ENCODE data around the gene SLC39A3. TPM values are rescaled to one million over a fixed set of nuclear protein-coding genes. Genes with fewer than 3 reads are reported as not detected.

Gene SLC39A3
- total and polyA plus RNA-seq, 2 of the 8 experiments (the other 6 are each of a cell fraction or from before 2014, with no cell fraction given) = 33.0 to 52.9 TPM

DNA sequence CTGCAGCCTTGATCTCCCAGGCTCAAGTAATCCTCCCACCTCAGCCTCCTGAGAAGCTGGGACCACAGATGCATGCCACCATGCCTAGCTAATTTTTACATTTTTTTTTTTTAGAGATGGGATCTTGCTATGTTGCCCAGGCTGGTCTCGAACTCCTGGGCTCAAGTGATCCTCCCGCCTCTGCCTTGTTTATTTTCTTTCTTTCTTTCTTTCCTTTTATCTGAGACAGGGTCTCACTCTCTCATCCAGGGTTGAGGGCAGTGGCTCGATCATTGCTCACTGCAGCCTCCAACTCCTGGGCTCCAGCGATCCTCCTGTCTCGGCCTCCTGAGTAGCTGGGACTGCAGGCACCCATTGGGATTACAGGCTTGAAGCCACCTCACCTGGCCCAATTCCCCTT lies 33.6 kb downstream of the SLC39A3 start:
- no peak for TF ChIP-seq PHF8 (conservative IDR thresholded peaks at IDR 0.05; ENCODE audit: low read depth, low read length)
- TF ChIP-seq, protein P1, sequence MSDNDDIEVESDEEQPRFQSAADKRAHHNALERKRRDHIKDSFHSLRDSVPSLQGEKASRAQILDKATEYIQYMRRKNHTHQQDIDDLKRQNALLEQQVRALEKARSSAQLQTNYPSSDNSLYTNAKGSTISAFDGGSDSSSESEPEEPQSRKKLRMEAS (IDR thresholded peaks at IDR 0.05) = no peak
- TF ChIP-seq FOSL1 (IDR thresholded peaks at IDR 0.05; ENCODE audit: insufficient read depth, low read depth, low read length) = no peak
- TF ChIP-seq SP1 (IDR thresholded peaks at IDR 0.05; ENCODE audit: low read depth, low read length) = no peak
- TF ChIP-seq KDM5A (IDR thresholded peaks at IDR 0.05; ENCODE audit: low read length) = no peak
- no peak for TF ChIP-seq BCL11A (IDR thresholded peaks at IDR 0.05; ENCODE audit: low read depth in 2 of 2, low read length in 2 of 2)
- TF ChIP-seq TAF1 (IDR thresholded peaks at IDR 0.05; ENCODE audit: low read depth, low read length) = no peak
- TF ChIP-seq KDM1A (IDR thresholded peaks at IDR 0.05; ENCODE audit: borderline replicate concordance, low read length) = no peak
- TF ChIP-seq CREB1 (IDR thresholded peaks at IDR 0.05) = no peak
- H2BK15ac ChIP-seq (ENCODE audit: low read length) = no peak overlapping the region
- no peak overlapping the region for H2AK5ac ChIP-seq (ENCODE audit: low read depth, low read length)
- peaks cover 0 to 2% (median 0%) of the 10 kb centered on the region in 4 experiments; a peak in 2 of 7 replicates for H3K4me1 ChIP-seq (replicated peaks in 1 of 4; ENCODE audit: control insufficient read depth in 3 of 4, insufficient read depth in 4 of 4, low read length in 3 of 4)
- H3K14ac ChIP-seq (ENCODE audit: insufficient read length) = no peak overlapping the region
- no peak overlapping the region for H3K18ac ChIP-seq (ENCODE audit: extremely low read depth, low read length)
- no peak overlapping the region for H3K23ac ChIP-seq (ENCODE audit: insufficient read length)
- DNase-seq (ENCODE audit: low read depth in 1 of 2, low spot score in 2 of 2) (no peak), FAIRE-seq (no peak)
- H3K56ac ChIP-seq (replicated peaks; ENCODE audit: insufficient read length, low read depth, low read length) = no peak overlapping the region
- no peaks in the 10 kb centered on the region for H3K9me3 ChIP-seq (ENCODE audit: insufficient read depth in 2 of 2, low read depth in 1 of 2, low read length in 1 of 2)
- H2BK12ac ChIP-seq (ENCODE audit: low read depth, low read length) = no peak overlapping the region
- H4K5ac ChIP-seq (ENCODE audit: insufficient read length, low read depth, low read length) = no peak overlapping the region
- peaks cover 0 to 2% of the 10 kb centered on the region in 2 experiments for H4K20me1 ChIP-seq (replicated peaks in 1 of 2; ENCODE audit: control insufficient read depth in 1 of 2, insufficient read depth in 2 of 2, low read length in 2 of 2)
- no peak overlapping the region for H4K8ac ChIP-seq (ENCODE audit: extremely low read depth, insufficient read depth, low read length)
- H3K27me3 ChIP-seq (replicated peaks in 1 of 4; ENCODE audit: control insufficient read depth in 3 of 4, extremely low read depth in 1 of 4, insufficient read depth in 3 of 4, low read length in 3 of 4) = peaks cover 0 to 8% (median 7%) of the 10 kb centered on the region in 4 experiments; a peak in 5 of 7 replicates
- ChIA-PET POLR2A (ENCODE audit: partially characterized antibody) (interaction anchor here (0.6 to 1.9 kb wide), 2 partner anchors 12 to 88 kb away, joined by 3 to 8 read pairs; no protein-coding TSS in a partner anchor), CTCF (ENCODE audit: partially characterized antibody) (interaction anchor here (0.9 to 1.3 kb wide), 4 partner anchors 45 to 107 kb away, joined by 3 to 4 read pairs (median 4); no protein-coding TSS in a partner anchor)
- WGBS, 2 experiments (ENCODE audit: extremely low coverage in 1 of 2, insufficient coverage in 1 of 2, insufficient read length in 1 of 2, insufficient replicate concordance in 2 of 2, low coverage in 1 of 2, low lambda C conversion rate in 2 of 2, missing lambda C conversion rate in 1 of 2) = 96% methylated on average over 4 of the region's 5 CpGs; no CpG with 5 or more reads in 1 of the 2 experiments
- H3K27ac ChIP-seq (ENCODE audit: low read depth, low read length) = no peak overlapping the region
- H2BK20ac ChIP-seq (ENCODE audit: low read length) = no peak overlapping the region
- H2AFZ ChIP-seq (ENCODE audit: low read length) = no peak overlapping the region
- no peak overlapping the region for H2BK5ac ChIP-seq (ENCODE audit: low read depth, low read length)
- no peak overlapping the region for H3K4me3 ChIP-seq (ENCODE audit: extremely low read depth in 1 of 4, insufficient read depth in 2 of 4, low read depth in 3 of 4, low read length in 4 of 4)
- peaks cover 4% of the 10 kb centered on the region; the same call in 1 of the 2 replicates for H3K23me2 ChIP-seq (ENCODE audit: low read depth, low read length)
- H3K36me3 ChIP-seq (ENCODE audit: control insufficient read depth in 2 of 4, insufficient read depth in 4 of 4, low read length in 3 of 4) = no peaks in the 10 kb centered on the region
- H3K9ac ChIP-seq (replicated peaks in 1 of 4; ENCODE audit: extremely low read depth in 1 of 4, low read depth in 3 of 4, low read length in 3 of 4) = no peak overlapping the region
- H2BK120ac ChIP-seq (replicated peaks; ENCODE audit: low read depth, low read length) = no peak overlapping the region
- no peaks in the 10 kb centered on the region for H3K79me1 ChIP-seq (ENCODE audit: low read depth, low read length)
- no peak overlapping the region for H4K91ac ChIP-seq (replicated peaks; ENCODE audit: insufficient read length, low read length)
- H3K79me2 ChIP-seq (ENCODE audit: control insufficient read depth in 1 of 2, insufficient read depth in 2 of 2, low read length in 2 of 2) = no peaks in the 10 kb centered on the region
- H3K4me2 ChIP-seq (ENCODE audit: insufficient read depth in 1 of 2, low read depth in 2 of 2, low read length in 2 of 2) = no peak overlapping the region
- no peak overlapping the region for H3K4ac ChIP-seq (replicated peaks; ENCODE audit: insufficient read length, low read depth, low read length)

Measured in H1 (cell line).